Right lobe of liver (tissue), 4 donors: ENCODE measurements around the gene LGI1.

Experiments used
- POLR2A ChIP-seq: fragments of 450-650 bp; IDR thresholded peaks from one replicate; pipeline ENCODE4 v1.6.1; 2017; ENCODE audit warnings: antibody characterized with exemption, mild to moderate bottlenecking
- TF ChIP-seq, protein P1 (sequence below), 4 donors: fragments of 200-600 bp in 3 of 4; fragments of 450-650 bp in 1 of 4; IDR thresholded peaks; one replicate each; pipeline versions ENCODE4 v1.5.1 to v1.8.0; 2016 to 2022; ENCODE audit warnings: antibody characterized with exemption in 4 of 4, mild to moderate bottlenecking in 2 of 4
- donor health status: DM: no; HTN: no; CAD: no.
- donor health status: DM: no; HTN: no; CAD: no.
- donor health status: DM: no; HTN: yes; CAD: no.

DNA sequence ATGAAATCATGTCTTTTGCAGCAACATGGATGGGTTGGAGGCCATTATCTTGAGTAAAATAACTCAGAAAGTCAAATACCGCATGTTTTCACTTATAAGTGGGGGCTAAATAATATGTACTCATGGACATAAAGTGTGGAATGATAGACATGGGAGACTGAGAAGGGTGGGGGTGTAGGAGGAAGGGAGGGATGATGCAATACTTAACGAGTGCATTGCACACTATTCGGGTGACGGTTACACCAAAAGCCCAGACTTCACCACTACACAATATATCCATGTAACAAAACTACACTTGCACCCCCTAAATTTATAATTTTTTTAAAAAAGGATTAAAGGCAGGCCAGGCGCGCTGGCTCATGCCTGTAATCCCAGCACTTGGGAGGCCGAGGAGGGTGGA is 13.6 kb downstream of the LGI1 start:
- TF ChIP-seq, protein P1, sequence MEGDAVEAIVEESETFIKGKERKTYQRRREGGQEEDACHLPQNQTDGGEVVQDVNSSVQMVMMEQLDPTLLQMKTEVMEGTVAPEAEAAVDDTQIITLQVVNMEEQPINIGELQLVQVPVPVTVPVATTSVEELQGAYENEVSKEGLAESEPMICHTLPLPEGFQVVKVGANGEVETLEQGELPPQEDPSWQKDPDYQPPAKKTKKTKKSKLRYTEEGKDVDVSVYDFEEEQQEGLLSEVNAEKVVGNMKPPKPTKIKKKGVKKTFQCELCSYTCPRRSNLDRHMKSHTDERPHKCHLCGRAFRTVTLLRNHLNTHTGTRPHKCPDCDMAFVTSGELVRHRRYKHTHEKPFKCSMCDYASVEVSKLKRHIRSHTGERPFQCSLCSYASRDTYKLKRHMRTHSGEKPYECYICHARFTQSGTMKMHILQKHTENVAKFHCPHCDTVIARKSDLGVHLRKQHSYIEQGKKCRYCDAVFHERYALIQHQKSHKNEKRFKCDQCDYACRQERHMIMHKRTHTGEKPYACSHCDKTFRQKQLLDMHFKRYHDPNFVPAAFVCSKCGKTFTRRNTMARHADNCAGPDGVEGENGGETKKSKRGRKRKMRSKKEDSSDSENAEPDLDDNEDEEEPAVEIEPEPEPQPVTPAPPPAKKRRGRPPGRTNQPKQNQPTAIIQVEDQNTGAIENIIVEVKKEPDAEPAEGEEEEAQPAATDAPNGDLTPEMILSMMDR (IDR thresholded peaks at IDR 0.05): no peak
- TF ChIP-seq POLR2A: no peak
